HK-2 (cell line): ENCODE measurements around the gene PLA2G4E.
A peak's percentile ranks its signal among the peaks of the same experiment; 100 is the strongest.

Source experiments
- DNase-seq: peaks from one replicate; pipeline ENCODE4 v3.0.0-alpha.2; 2018; ENCODE audit not compliant: unreplicated experiment

Gene PLA2G4E

GRCh38 chr15:41978534-41978933 is 42.3 kb downstream of the PLA2G4E start:
- DNase-seq = no peak

GRCh38 chr15:41977757-41978383 is 43.0 kb downstream of the PLA2G4E start:
- no peak for DNase-seq

- no peak for DNase-seq
Measured at GRCh38 chr15:41975669-41976068, 45.2 kb downstream of the PLA2G4E start.

- no peak for DNase-seq
Measured at GRCh38 chr15:41974041-41974440, 46.8 kb downstream of the PLA2G4E start.

GRCh38 chr15:41972253-41973242 is 48.3 kb downstream of the PLA2G4E start, which contains the start of gene EHD4:
Gene EHD4 (minus strand): TSS chr15:41972557. CDS start chr15:41972494, 63 bp downstream.
- DNase-seq = peak; percentile 94

- peak; percentile 27 for DNase-seq
Measured at GRCh38 chr15:41971895-41972252, 49.0 kb downstream of the PLA2G4E start.

- peak; percentile 53 for DNase-seq
Measured at GRCh38 chr15:41971089-41971894, 49.5 kb downstream of the PLA2G4E start.

GRCh38 chr15:41970456-41970855 is 50.4 kb downstream of the PLA2G4E start:
- DNase-seq = no peak

GRCh38 chr15:41969851-41970431 is 50.9 kb downstream of the PLA2G4E start:
- no peak for DNase-seq

GRCh38 chr15:41968701-41969100 is 52.1 kb downstream of the PLA2G4E start:
- no peak for DNase-seq

GRCh38 chr15:41967506-41968206 is 53.2 kb downstream of the PLA2G4E start:
- peak; percentile 32 for DNase-seq

- DNase-seq = no peak
Measured at GRCh38 chr15:41966920-41967465, 53.8 kb downstream of the PLA2G4E start.

- no peak for DNase-seq
Measured at GRCh38 chr15:41966414-41966812, 54.4 kb downstream of the PLA2G4E start.

GRCh38 chr15:41965441-41966413 is 55.1 kb downstream of the PLA2G4E start:
- no peak for DNase-seq

- no peak for DNase-seq
Measured at GRCh38 chr15:41961595-41962202, 59.1 kb downstream of the PLA2G4E start.

GRCh38 chr15:41961001-41961518 is 59.8 kb downstream of the PLA2G4E start:
- no peak for DNase-seq

- DNase-seq = no peak
Measured at GRCh38 chr15:41958002-41958420, 62.8 kb downstream of the PLA2G4E start.

GRCh38 chr15:41957021-41957897 is 63.6 kb downstream of the PLA2G4E start:
- no peak for DNase-seq
